Neural progenitor cell (in vitro differentiated cells): ENCODE measurements around the gene MTCL1. TPM values are rescaled to one million over a fixed set of nuclear protein-coding genes. Genes with fewer than 3 reads are reported as not detected.
A peak's percentile ranks its signal among the peaks of the same experiment; 100 is the strongest.

Experiments
- DNase-seq: peaks from one replicate; pipeline ENCODE4 v3.0.0-alpha.2; 2016; ENCODE audit warnings: low spot score
- H2AFZ ChIP-seq: fragments of 200-600 bp; sonication (generic); replicated peaks from 2 replicates; pipeline ENCODE4 v1.6.1; 2016; ENCODE audit warnings: antibody characterized with exemption
- H3F3A ChIP-seq: fragments of 200-600 bp; sonication (generic); 2 replicates; pipeline ENCODE4 v1.6.1; 2016; ENCODE audit warnings: antibody characterized with exemption, low read depth
- H3K27ac ChIP-seq: fragments of 200-600 bp; sonication (generic); 2 replicates; pipeline ENCODE4 v1.5.1; 2016; ENCODE audit warnings: mild to moderate bottlenecking
- H3K27me3 ChIP-seq: fragments of 200-600 bp; sonication (generic); 2 replicates; pipeline ENCODE4 v1.6.1; 2016; ENCODE audit warnings: mild to moderate bottlenecking, moderate library complexity
- H3K36me3 ChIP-seq: fragments of 200-600 bp; sonication (generic); 2 replicates; pipeline ENCODE4 v1.5.1; 2016
- H3K4me1 ChIP-seq: fragments of 200-600 bp; sonication (generic); 2 replicates; pipeline ENCODE4 v1.6.1; 2016; ENCODE audit warnings: mixed run types
- H3K4me2 ChIP-seq: fragments of 200-600 bp; sonication (generic); 2 replicates; pipeline ENCODE4 v1.6.1; 2016
- H3K4me3 ChIP-seq: fragments of 200-600 bp; sonication (generic); 2 replicates; pipeline ENCODE4 v1.5.1; 2016
- H3K79me2 ChIP-seq: fragments of 200-600 bp; sonication (generic); 2 replicates; pipeline ENCODE4 v1.6.1; 2016; ENCODE audit warnings: low read depth
- H3K9ac ChIP-seq: fragments of 200-600 bp; sonication (generic); 2 replicates; pipeline ENCODE4 v1.6.1; 2016
- H3K9me3 ChIP-seq: fragments of 200-600 bp; sonication (generic); 2 replicates; pipeline ENCODE4 v1.5.1; 2016; ENCODE audit warnings: low read depth
- H4K20me1 ChIP-seq: fragments of 200-600 bp; sonication (generic); 2 replicates; pipeline ENCODE4 v1.6.1; 2016; ENCODE audit warnings: low read depth
- H3K27ac Mint-ChIP-seq: 3 replicates; pipeline ENCODE4 v1.8.0; 2021; ENCODE audit warnings: mixed read lengths
- H3K27me3 Mint-ChIP-seq: 2 replicates; pipeline ENCODE4 v1.8.0; 2022; ENCODE audit warnings: low read depth, mild to moderate bottlenecking, inconsistent platforms, moderate library complexity, mixed read lengths; ENCODE audit not compliant: insufficient read depth
- H3K36me3 Mint-ChIP-seq: 3 replicates; pipeline ENCODE4 v1.8.0; 2021; ENCODE audit warnings: mixed read lengths
- H3K4me1 Mint-ChIP-seq: 3 replicates; pipeline ENCODE4 v1.8.0; 2021; ENCODE audit warnings: mixed read lengths
- H3K4me3 Mint-ChIP-seq: 3 replicates; pipeline ENCODE4 v1.8.0; 2021; ENCODE audit warnings: mild to moderate bottlenecking, moderate library complexity, mixed read lengths
- H3K9me3 Mint-ChIP-seq: 3 replicates; pipeline ENCODE4 v1.8.0; 2020; ENCODE audit warnings: mixed read lengths
- EZH2 ChIP-seq: fragments of 200-600 bp; sonication (generic); IDR thresholded peaks from 2 replicates; pipeline ENCODE4 v1.6.1; 2017; ENCODE audit warnings: antibody characterized with exemption, mild to moderate bottlenecking, moderate library complexity
- EZH2phosphoT487 ChIP-seq: fragments of 200-600 bp; sonication (generic); IDR thresholded peaks from 2 replicates; pipeline ENCODE4 v1.6.1; 2017; ENCODE audit warnings: antibody characterized with exemption
- total RNA-seq: library from RNA; depleted of rRNA; stranded (reverse); fragments of >200 nt; gene quantifications from 2 replicates; pipeline ENCODE4 v1.2.3, GENCODE V29; 2015; ENCODE audit warnings: low replicate concordance
- TF ChIP-seq, protein P1 (sequence below): fragments of 200-600 bp; sonication (generic); IDR thresholded peaks from 2 replicates; pipeline ENCODE4 v1.5.1; 2017; ENCODE audit warnings: antibody characterized with exemption, mild to moderate bottlenecking

Gene MTCL1
- total RNA-seq, 1 donor from 2014 or later: 36.9 TPM

DNA sequence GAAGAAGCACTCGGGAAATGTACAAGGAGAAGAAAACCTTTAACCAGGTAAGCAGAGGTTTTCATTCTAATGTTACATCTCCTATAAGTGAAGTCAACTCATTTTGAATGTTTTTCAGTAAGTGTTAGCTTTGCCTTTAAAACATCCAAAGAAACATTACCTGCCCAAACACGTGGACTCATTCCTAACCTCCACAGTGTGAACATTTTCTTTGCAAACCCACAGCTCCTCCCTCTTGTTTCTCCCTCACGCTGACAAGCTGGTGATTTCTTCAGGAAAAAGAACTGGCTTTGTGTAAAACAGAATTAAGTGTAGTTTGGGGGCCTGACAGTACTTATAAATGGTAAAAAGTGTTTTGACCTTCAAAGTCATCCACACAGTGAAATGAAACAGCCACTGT lies 72.5 kb downstream of the MTCL1 start:
- DNase-seq: peak; percentile 15
- Histone ChIP-seq H3K36me3 (no peaks in the 10 kb centered on the region), H4K20me1 (no peaks in the 10 kb centered on the region), H3K9ac (no peak overlapping the region), H3K79me2 (peaks cover 38% of the 10 kb centered on the region), H3K4me2 (peak overlapping the region; percentile 69), H3K27ac (peak overlapping the region; percentile 85), H3K9me3 (no peaks in the 10 kb centered on the region), H3K4me3 (peak overlapping the region; percentile 16), H3F3A (peaks cover 75% of the 10 kb centered on the region), H3K27me3 (no peaks in the 10 kb centered on the region), H2AFZ (no peak overlapping the region), H3K4me1 (peaks cover 97% of the 10 kb centered on the region)
- H3K27me3 Mint-ChIP-seq: peaks cover 8% of the 10 kb centered on the region
- H3K27ac Mint-ChIP-seq: no peak overlapping the region
- peaks cover 69% of the 10 kb centered on the region for H3K4me1 Mint-ChIP-seq
- H3K9me3 Mint-ChIP-seq: no peaks in the 10 kb centered on the region
- TF ChIP-seq EZH2: no peak
- TF ChIP-seq EZH2phosphoT487: no peak
- TF ChIP-seq, protein P1, sequence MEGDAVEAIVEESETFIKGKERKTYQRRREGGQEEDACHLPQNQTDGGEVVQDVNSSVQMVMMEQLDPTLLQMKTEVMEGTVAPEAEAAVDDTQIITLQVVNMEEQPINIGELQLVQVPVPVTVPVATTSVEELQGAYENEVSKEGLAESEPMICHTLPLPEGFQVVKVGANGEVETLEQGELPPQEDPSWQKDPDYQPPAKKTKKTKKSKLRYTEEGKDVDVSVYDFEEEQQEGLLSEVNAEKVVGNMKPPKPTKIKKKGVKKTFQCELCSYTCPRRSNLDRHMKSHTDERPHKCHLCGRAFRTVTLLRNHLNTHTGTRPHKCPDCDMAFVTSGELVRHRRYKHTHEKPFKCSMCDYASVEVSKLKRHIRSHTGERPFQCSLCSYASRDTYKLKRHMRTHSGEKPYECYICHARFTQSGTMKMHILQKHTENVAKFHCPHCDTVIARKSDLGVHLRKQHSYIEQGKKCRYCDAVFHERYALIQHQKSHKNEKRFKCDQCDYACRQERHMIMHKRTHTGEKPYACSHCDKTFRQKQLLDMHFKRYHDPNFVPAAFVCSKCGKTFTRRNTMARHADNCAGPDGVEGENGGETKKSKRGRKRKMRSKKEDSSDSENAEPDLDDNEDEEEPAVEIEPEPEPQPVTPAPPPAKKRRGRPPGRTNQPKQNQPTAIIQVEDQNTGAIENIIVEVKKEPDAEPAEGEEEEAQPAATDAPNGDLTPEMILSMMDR: no peak
- H3K36me3 Mint-ChIP-seq: peaks cover 6% of the 10 kb centered on the region
- no peak overlapping the region for H3K4me3 Mint-ChIP-seq

- peaks cover 91% of the 10 kb centered on the region for H3K4me1 ChIP-seq
- peaks cover 6% of the 10 kb centered on the region for H3K36me3 Mint-ChIP-seq
- no peaks in the 10 kb centered on the region for H4K20me1 ChIP-seq
- peaks cover 8% of the 10 kb centered on the region for H3K27me3 Mint-ChIP-seq
- no peak overlapping the region for H3K9ac ChIP-seq
- peaks cover 33% of the 10 kb centered on the region for H3K79me2 ChIP-seq
- TF ChIP-seq, protein P1: no peak
- peak; percentile 63 for TF ChIP-seq EZH2phosphoT487
- no peak for TF ChIP-seq EZH2
- H3K4me3 ChIP-seq: peak overlapping the region; percentile 18
- H3K4me2 ChIP-seq: peak overlapping the region; percentile 69
- H3K27ac Mint-ChIP-seq: peak overlapping the region; percentile 27
- H3K9me3 ChIP-seq: no peaks in the 10 kb centered on the region
- peak; percentile 80 for DNase-seq
- H3K9me3 Mint-ChIP-seq: no peaks in the 10 kb centered on the region
- H3K36me3 ChIP-seq: no peaks in the 10 kb centered on the region
- H3K4me1 Mint-ChIP-seq: peaks cover 69% of the 10 kb centered on the region
- no peak overlapping the region for H2AFZ ChIP-seq
- H3K4me3 Mint-ChIP-seq: no peak overlapping the region
- H3F3A ChIP-seq: peaks cover 70% of the 10 kb centered on the region
- H3K27ac ChIP-seq: peak overlapping the region; percentile 85
- no peaks in the 10 kb centered on the region for H3K27me3 ChIP-seq
Observed at GRCh38 chr18:8778386-8778785, 73.0 kb downstream of the MTCL1 start.

DNA sequence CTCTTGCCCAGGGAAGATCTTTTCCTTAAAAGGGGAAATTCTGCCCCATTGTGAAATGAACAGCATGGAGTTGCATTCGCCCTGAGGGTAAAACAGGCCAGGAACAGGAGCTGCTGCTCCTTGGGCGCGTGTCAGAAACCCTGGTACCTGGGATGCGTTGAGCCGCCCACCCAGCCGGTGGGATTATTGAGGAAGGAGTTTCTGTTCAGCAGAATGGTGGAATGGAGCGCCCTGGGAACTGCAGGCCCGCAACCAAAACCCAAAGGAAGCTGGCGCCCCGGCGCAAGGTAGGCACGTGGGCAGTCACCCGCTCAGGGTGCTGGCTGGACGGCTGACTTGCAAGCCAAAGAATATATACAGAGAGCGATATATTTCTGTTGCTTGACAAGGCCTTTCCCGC lies 73.5 kb downstream of the MTCL1 start:
- TF ChIP-seq EZH2phosphoT487 (no peak), EZH2 (no peak)
- TF ChIP-seq, protein P1: no peak
- Histone ChIP-seq H3K9me3 (no peaks in the 10 kb centered on the region), H2AFZ (no peak overlapping the region), H3K36me3 (no peaks in the 10 kb centered on the region), H3K4me3 (peak overlapping the region; percentile 18), H3K79me2 (peaks cover 29% of the 10 kb centered on the region), H3K9ac (no peak overlapping the region), H4K20me1 (no peaks in the 10 kb centered on the region), H3K27ac (peak overlapping the region; percentile 85), H3K4me1 (peaks cover 87% of the 10 kb centered on the region), H3K27me3 (no peaks in the 10 kb centered on the region), H3K4me2 (peak overlapping the region; percentile 69), H3F3A (peaks cover 65% of the 10 kb centered on the region)
- Mint-ChIP-seq H3K27ac (peak overlapping the region; percentile 27), H3K36me3 (peaks cover 6% of the 10 kb centered on the region), H3K9me3 (no peaks in the 10 kb centered on the region), H3K27me3 (peaks cover 8% of the 10 kb centered on the region), H3K4me3 (no peak overlapping the region), H3K4me1 (peaks cover 69% of the 10 kb centered on the region)
- DNase-seq: no peak
